K562 (cell line): ENCODE results near the gene TRAF3IP3. TPM values are rescaled to one million over a fixed set of nuclear protein-coding genes. Genes with fewer than 3 reads are reported as not detected.
A peak's percentile ranks its signal among the peaks of the same experiment; 100 is the strongest.

Source experiments
- MYNN ChIP-seq, 2 experiments: sonication (generic); formaldehyde crosslinking in 1 of 2; IDR thresholded peaks; 2 replicates each; pipeline versions ENCODE4 v1.5.0 to v1.6.1; 2016 to 2020; ENCODE audit warnings: antibody characterized with exemption in 1 of 2, missing genetic modification reagents in 1 of 2
- THRAP3 ChIP-seq: fragments of 450-650 bp; IDR thresholded peaks from 2 replicates; pipeline ENCODE4 v1.6.1; 2016; ENCODE audit warnings: mild to moderate bottlenecking, inconsistent platforms, borderline replicate concordance
- ZKSCAN1 ChIP-seq: fragments of 150-350 bp; IDR thresholded peaks from 2 replicates; pipeline ENCODE4 v1.6.1; 2016; ENCODE audit warnings: low read depth, low read length
- ZNF444 ChIP-seq: fragments of 250-450 bp; sonication (Bioruptor Pico); IDR thresholded peaks from 2 replicates; pipeline ENCODE4 v1.4.0; 2020; ENCODE audit warnings: mild to moderate bottlenecking, moderate library complexity
- ZNF764 ChIP-seq: fragments of 250-450 bp; sonication (Bioruptor Pico); IDR thresholded peaks from 2 replicates; pipeline ENCODE4 v1.4.0; 2020; ENCODE audit warnings: low read depth, mild to moderate bottlenecking, moderate library complexity
- polyA plus RNA-seq, 8 experiments: library from polyadenylated mRNA; depleted of rRNA in 4 of 8; stranded (reverse) in 5 of 8; unstranded in 3 of 8; fragments of >200 nt; fragmentation: Nextera tagmentation in 2 of 8; fragmentation: Illumina TruSeq in 1 of 8; extraction: Ambion mirVana in 2 of 8; extraction: Trizol in 1 of 8; gene quantifications; 2 replicates each; pipeline versions ENCODE4 v1.2.1 to v1.2.3, GENCODE V29; 2011 to 2014; ENCODE audit warnings: inconsistent platforms in 1 of 8, missing spikeins in 1 of 8
- total RNA-seq, 7 experiments: library from RNA; depleted of rRNA in 6 of 7; stranded (reverse); fragments of >200 nt in 6 of 7; fragmentation: Illumina TruSeq in 2 of 7; extraction: Trizol in 2 of 7; gene quantifications; 2 replicates each; pipeline versions ENCODE4 v1.2.1 to v1.2.3, GENCODE V29; 2011 to 2021; ENCODE audit warnings: low replicate concordance in 1 of 7
- TF ChIP-seq, protein P1 (sequence below): fragments of 450-650 bp; formaldehyde crosslinking; IDR thresholded peaks from 2 replicates; pipeline ENCODE4 v1.4.0; 2022; ENCODE audit warnings: missing genetic modification characterization
- TF ChIP-seq, protein P2 (sequence below): fragments of 450-650 bp; IDR thresholded peaks from 2 replicates; pipeline ENCODE4 v1.6.1; 2016; ENCODE audit warnings: borderline replicate concordance
- TF ChIP-seq, protein P3 (sequence below): fragments of 450-650 bp; formaldehyde crosslinking; IDR thresholded peaks from 2 replicates; pipeline ENCODE4 v1.4.0; 2020; ENCODE audit warnings: mild to moderate bottlenecking, moderate library complexity
- TF ChIP-seq, protein P4 (sequence below), 2 experiments: fragments of 450-650 bp; formaldehyde crosslinking in 1 of 2; IDR thresholded peaks; 2 replicates each; pipeline versions ENCODE4 v1.4.0 to v1.6.1; 2014 to 2020; ENCODE audit warnings: mild to moderate bottlenecking in 2 of 2, borderline replicate concordance in 1 of 2, low read depth in 1 of 2

Gene TRAF3IP3
- total and polyA plus RNA-seq, 9 of the 15 experiments (the other 6 are each of a cell fraction or from before 2014, with no cell fraction given), result 0.06 to 1.1 (median 0.31) TPM

DNA sequence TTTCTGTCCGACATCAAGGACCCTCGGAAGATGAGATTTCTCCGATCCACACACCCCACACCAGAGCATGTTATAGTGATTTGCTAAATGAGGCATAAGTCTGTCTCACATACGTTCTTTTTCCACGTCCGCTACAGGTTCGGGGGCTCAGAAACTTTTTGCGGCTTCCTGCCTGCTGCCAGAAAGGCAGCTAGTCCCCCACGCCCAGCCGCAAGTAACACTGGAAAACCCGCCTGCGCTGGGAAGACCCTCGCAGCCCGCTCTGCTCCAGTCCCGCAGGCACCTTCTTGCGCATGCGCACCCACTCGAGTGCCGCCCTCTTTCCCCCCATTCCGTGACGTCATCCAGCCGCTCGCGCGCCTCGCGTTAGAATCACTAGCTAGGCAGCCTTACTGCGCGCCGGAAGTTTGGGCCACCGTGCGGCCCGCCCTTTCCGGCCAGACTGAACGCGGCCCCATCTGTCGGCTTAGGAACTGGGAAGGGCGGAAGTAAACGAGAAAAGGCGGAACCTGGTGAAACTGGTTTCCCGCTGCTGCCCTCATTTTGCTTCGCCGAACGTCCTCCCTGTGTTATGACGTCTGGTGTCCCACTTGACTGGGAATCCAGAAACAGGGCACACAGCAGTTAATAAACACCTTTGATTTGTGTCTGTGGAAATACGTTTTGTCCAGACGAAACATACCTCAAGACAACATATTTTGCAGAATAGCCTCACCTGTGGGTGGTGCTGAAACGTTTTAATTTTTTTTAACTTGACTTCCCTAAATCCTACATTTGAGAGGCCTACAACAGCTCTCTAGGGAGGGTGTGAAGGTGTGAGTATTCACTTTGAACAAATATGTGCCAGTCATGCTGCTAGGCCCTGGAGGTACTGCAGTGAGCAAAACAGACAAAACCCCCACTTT lies 28.7 kb downstream of the TRAF3IP3 start, which contains the start of gene C1orf74 (continued):
- TF ChIP-seq, protein P1, sequence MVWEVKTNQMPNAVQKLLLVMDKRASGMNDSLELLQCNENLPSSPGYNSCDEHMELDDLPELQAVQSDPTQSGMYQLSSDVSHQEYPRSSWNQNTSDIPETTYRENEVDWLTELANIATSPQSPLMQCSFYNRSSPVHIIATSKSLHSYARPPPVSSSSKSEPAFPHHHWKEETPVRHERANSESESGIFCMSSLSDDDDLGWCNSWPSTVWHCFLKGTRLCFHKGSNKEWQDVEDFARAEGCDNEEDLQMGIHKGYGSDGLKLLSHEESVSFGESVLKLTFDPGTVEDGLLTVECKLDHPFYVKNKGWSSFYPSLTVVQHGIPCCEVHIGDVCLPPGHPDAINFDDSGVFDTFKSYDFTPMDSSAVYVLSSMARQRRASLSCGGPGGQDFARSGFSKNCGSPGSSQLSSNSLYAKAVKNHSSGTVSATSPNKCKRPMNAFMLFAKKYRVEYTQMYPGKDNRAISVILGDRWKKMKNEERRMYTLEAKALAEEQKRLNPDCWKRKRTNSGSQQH (CRISPR knock-in tag), result 0 out of 2 replicates have a peak, but pooled peaks have one; percentile 21
- TF ChIP-seq THRAP3, result no peak; the same call in 1 of the 2 replicates
- no peak for TF ChIP-seq ZNF764 (CRISPR knock-in tag)
- TF ChIP-seq, protein P2, sequence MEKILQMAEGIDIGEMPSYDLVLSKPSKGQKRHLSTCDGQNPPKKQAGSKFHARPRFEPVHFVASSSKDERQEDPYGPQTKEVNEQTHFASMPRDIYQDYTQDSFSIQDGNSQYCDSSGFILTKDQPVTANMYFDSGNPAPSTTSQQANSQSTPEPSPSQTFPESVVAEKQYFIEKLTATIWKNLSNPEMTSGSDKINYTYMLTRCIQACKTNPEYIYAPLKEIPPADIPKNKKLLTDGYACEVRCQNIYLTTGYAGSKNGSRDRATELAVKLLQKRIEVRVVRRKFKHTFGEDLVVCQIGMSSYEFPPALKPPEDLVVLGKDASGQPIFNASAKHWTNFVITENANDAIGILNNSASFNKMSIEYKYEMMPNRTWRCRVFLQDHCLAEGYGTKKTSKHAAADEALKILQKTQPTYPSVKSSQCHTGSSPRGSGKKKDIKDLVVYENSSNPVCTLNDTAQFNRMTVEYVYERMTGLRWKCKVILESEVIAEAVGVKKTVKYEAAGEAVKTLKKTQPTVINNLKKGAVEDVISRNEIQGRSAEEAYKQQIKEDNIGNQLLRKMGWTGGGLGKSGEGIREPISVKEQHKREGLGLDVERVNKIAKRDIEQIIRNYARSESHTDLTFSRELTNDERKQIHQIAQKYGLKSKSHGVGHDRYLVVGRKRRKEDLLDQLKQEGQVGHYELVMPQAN, result 0 out of 2 replicates have a peak, but pooled peaks have one; percentile 53
- no peak for TF ChIP-seq ZNF444
- TF ChIP-seq, protein P3, sequence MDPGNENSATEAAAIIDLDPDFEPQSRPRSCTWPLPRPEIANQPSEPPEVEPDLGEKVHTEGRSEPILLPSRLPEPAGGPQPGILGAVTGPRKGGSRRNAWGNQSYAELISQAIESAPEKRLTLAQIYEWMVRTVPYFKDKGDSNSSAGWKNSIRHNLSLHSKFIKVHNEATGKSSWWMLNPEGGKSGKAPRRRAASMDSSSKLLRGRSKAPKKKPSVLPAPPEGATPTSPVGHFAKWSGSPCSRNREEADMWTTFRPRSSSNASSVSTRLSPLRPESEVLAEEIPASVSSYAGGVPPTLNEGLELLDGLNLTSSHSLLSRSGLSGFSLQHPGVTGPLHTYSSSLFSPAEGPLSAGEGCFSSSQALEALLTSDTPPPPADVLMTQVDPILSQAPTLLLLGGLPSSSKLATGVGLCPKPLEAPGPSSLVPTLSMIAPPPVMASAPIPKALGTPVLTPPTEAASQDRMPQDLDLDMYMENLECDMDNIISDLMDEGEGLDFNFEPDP (CRISPR knock-in tag), result no peak
- TF ChIP-seq, protein P4, sequence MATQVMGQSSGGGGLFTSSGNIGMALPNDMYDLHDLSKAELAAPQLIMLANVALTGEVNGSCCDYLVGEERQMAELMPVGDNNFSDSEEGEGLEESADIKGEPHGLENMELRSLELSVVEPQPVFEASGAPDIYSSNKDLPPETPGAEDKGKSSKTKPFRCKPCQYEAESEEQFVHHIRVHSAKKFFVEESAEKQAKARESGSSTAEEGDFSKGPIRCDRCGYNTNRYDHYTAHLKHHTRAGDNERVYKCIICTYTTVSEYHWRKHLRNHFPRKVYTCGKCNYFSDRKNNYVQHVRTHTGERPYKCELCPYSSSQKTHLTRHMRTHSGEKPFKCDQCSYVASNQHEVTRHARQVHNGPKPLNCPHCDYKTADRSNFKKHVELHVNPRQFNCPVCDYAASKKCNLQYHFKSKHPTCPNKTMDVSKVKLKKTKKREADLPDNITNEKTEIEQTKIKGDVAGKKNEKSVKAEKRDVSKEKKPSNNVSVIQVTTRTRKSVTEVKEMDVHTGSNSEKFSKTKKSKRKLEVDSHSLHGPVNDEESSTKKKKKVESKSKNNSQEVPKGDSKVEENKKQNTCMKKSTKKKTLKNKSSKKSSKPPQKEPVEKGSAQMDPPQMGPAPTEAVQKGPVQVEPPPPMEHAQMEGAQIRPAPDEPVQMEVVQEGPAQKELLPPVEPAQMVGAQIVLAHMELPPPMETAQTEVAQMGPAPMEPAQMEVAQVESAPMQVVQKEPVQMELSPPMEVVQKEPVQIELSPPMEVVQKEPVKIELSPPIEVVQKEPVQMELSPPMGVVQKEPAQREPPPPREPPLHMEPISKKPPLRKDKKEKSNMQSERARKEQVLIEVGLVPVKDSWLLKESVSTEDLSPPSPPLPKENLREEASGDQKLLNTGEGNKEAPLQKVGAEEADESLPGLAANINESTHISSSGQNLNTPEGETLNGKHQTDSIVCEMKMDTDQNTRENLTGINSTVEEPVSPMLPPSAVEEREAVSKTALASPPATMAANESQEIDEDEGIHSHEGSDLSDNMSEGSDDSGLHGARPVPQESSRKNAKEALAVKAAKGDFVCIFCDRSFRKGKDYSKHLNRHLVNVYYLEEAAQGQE (IDR thresholded peaks at IDR 0.05; ENCODE audit: borderline replicate concordance), result peak; percentile 96
- TF ChIP-seq, protein P4 (CRISPR knock-in tag; IDR thresholded peaks at IDR 0.05; ENCODE audit: low read depth), result peak; percentile 61; the same call in 1 of the 2 replicates
- TF ChIP-seq MYNN (IDR thresholded peaks at IDR 0.05), result no peak
- no peak for TF ChIP-seq MYNN (CRISPR knock-in tag; IDR thresholded peaks at IDR 0.05)
- TF ChIP-seq ZKSCAN1, result no peak; the same call in 1 of the 2 replicates
